Ammon's horn (tissue), 1 donor: Measurements from ENCODE around the gene CARD9.
A peak's percentile ranks its signal among the peaks of the same experiment; 100 is the strongest.

Experiments used
- DNase-seq: peaks from one replicate; pipeline ENCODE4 v3.0.0-alpha.2; 2016; ENCODE audit warnings: low spot score

CARD9 gene

GRCh38 chr9:136401173-136401922, 27.9 kb upstream of the CARD9 start:
- no peak for DNase-seq

DNA sequence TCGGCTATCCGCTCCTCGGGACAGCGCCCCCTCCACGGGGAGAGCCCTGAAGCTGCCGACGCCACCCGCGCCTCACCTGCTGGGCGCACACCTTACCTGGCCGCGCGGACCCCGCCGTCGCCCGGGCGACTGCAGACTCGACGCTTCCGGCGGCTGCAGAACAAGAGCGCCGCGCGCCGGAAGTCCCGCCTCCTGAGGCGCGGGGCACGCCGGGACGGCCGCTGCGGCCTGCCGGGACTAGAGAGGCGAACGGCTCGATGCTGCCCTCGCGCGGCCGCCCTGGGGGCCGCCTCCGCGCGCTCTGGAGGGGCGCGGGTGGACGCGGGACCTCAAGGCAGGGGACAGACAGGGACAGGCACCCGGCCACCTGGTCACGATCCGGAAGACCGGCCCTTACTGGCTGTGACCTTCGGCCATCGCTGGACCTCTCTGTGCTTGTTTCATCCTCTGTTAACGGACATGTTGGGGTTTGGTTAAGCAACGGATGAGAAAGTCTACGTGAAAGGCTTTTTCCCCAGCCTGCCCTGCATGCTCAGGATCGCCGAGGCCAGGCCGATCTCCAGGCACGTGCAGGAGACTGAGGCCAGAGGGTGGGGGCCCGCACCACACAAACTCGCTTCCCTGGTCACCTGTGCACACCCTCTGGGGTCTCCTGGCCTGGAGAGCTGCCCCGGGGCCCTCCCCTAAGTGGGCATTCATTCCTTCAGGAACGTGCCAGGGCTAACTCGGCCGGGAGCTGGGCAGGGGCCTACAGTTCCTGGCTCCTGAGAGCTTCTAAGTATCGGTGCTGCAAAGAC, 26.8 kb upstream of the CARD9 start, which contains the start of gene SNAPC4:
TSS of gene SNAPC4 (minus strand) at position 133 of the 797 bp plus-strand sequence. CDS start 1,742 bp downstream, outside the sequence.
- DNase-seq = peak; percentile 83

DNA sequence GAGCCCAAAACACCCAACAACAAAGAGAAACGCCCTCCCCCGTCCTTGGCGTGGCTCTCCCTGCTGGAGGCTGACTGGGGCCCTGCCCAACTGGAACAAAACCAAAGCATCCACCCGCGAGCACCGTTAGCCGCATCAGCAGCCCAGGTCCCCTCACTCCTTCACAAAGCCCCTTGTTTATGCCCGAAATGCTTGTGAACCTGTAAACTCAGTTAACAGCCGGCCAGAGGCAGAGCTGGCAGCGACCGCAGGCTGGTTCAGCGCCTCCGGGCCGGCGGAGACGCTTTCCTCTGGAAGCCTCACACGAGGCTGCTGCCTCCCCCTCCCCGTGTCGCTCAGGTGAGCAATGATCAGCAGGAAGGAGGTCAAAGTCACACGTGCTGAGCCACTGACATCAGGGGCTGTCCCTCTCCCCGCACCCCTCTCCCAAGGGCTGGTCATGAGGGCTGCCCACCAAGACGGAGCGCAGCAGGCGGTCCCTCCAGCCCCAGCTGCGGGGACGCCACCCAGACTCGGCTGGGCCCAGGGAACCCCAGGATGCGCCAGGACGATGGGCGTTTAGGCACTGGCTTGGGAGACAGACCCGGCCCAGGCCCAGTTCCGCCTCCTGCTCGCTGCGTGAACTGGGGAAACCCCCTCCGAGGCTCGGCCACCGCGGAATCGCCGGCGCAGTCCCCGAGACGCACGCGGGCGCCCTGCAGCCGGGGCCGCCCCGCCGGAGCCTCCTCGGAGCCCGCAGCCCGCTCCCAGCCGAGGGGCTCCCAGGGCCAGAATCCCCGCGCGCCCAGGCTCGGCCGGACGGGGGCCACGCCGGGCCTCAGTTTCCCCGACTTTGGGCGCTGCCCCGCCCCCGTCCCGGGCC, 25.9 kb upstream of the CARD9 start:
- DNase-seq = no peak

DNA sequence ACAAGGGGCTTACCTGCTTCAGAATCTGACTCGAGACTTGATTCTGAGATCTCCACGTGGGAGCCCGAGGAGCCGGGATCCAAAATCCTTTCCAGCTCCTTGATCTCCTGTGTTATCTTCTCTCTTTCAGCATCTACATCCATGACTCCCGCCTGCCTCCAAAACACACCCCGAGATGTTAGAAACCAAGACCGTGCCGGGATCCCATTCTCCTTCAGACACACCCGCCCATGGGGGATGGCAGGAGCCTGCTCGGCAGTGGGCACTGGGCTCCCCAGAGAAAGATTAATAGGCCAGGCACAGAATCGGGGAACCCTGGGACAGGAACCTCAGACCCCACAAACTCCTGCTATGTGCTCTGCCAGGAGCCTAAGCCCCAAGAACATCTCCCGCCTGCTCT, 24.8 kb upstream of the CARD9 start:
- DNase-seq = no peak

GRCh38 chr9:136397643-136398042, 24.2 kb upstream of the CARD9 start:
- no peak for DNase-seq

- DNase-seq = no peak
Measured at GRCh38 chr9:136396219-136396515, 22.7 kb upstream of the CARD9 start.

GRCh38 chr9:136395345-136396218, 22.1 kb upstream of the CARD9 start:
- DNase-seq = no peak

DNA sequence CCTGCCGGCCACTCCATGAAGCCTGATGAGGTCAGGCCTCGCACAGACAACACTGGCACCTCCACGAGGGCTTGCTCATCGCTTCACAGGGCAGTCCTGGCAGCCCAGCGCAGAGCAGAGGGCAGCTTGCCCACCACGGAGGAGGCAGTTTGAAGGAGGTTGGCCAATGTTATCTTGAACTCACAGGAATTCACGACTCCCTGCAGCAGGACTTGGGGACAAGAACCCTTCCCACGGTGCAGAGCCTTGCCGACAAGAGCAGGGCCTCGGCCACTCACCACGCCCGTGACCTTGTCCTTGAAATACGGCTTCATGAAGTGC, 21.5 kb upstream of the CARD9 start:
- DNase-seq = no peak

DNA sequence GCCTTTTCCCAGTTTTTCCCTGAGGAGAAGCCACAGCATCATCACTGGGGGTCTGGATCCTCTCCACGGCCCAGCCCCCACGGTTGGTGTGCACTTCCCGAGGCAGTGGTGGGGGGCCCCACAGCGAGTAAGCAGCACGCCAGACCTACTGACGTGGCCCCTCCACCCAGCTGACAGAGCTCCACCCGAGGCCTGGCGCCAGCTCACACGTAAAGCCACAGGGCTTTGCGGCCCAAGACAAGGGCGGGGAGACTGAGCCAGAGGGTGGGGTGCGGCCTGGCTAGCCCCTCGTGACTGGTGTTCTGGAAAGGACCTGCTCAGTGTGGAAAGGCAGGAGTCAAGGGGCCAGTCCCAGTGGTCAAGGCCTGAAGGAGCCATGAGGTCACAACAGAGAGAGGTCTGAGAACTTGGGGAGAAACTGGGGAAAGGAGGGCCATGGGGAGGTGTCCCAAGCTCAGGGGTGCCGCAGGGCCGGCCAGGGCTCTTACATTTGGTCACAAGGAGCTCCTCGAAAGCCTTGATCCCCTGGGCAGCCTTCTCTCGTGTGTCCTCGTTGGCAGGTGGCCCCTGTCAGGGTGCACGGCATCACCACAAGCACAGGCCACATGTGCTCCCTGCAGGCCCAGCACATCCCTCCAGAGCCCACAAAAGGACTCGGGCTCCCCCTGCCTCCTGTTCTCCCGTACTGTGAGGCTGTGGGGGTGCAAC, 21.0 kb upstream of the CARD9 start:
- DNase-seq = no peak

- no peak for DNase-seq
Measured at GRCh38 chr9:136393531-136393930, 20.1 kb upstream of the CARD9 start.

DNA sequence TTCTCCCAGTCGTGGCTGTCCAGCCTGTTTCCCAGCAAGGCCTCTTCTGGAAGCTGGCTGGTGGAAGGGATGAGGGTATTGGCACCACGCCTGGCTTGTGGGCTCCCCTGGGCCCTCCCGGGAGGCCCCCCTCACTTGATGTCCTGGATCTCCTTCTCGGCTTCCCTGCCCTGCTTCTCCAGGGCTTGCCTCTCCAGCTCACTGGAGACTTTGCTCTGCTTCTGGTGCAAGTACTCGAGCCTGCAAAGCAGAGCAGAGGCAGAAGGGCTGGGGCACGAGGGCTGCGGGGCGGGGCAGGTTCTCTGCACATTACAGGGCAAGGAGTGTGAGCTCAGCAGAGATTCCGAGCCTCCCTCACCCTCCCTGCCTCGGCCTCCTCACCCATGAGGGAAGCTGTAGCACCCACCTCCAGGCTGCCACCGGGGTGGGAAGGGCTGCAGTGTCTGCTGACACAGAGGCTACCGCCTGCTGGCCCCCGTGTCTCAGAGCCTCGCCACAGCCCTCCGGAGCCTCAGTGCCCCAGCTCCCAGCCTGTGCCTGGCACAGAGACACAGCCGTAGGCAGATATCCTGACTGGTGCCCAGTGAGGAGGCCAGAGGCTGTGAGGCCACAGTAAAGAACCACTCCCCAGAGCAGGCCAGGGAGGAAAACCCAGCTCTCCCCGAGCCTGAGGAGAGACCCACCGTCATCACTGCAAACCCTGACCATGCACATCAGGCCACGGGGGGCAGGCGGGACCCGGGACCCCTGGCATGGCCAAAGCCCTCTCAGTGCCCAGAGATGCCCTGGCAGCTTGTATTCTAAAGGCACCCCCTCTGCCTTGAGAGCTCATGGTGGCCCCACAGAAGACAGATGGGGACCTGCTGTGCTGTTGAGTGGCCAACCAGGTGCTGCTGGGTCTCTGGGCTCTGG, 19.3 kb upstream of the CARD9 start:
- no peak for DNase-seq

DNA sequence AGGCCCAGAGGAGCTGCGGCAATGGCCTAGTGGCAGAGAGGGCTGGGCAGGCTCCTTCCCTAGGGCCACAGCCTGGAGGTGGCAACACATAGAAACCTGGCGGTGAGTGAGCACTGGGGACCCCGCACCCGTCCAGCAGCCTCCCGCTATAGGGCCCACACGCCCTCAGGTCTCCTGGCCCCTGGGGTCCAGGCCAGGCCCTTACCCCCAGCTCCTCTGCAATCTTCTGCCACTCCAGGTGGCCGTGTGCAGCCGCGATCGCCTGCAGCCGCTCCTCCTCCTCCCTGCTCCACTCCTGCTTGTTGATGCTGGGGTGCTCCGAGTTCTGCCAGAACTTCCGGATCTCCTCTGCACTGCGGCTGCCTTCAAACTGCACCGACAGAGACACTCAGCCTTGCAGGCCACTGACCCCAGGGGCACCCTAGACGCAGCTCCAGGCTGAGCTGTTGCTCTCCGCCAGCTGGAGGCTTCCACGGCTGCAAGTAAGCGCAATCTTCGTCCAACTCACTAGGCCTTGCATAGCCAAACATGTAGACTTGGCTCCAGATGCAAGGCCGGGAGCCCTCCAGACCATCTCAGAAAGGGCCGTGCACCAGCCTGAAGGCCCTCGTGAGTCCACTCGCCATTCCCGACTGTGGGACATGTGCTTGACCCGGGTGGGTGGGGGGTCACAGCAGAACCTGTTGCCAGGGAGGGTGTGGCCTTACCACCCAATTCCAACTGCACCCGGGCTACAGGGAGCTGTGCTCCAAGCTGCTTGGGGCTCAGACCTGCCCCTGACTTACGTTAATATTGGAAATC, 18.5 kb upstream of the CARD9 start:
- DNase-seq = no peak

- DNase-seq = no peak
Measured at GRCh38 chr9:136389396-136389795, 15.9 kb upstream of the CARD9 start.

DNA sequence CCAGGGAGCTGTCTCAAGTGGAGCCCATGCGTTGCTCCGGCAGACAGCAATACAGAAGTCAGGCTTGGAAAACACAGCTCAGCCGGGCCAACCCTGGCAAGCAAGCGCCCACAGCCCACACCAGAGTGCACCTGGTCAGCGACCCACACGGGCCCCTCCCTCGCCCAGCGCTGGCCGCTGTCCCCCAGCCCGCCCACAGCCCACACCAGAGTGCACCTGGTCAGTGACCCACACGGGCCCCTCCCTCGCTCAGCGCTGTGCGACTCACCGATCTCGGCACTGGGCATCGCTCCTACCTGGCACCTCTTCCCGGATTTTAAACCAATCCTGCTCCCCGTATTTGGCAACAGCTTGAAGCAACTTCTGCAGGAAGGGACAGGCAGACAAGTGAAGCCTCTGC, 13.7 kb upstream of the CARD9 start:
- no peak for DNase-seq

DNA sequence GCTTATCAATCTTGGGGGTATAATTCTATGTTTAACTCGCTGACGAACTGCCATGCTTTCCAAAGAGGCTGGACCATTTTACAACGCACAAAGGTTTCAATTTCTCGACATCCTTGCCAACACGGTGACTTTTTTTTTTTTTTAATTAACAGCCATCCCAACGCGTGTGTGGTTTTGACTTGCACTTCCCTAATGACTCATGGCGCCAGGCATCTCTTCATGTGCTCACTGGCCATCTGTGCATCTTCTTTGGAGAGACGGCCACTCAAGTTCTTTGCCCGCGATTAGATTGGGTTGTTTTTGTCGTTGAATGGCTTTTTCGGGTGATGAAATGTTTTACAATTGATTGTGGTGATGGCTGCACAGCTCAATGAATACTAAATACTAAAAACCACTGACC, 12.5 kb upstream of the CARD9 start:
- DNase-seq = no peak

DNA sequence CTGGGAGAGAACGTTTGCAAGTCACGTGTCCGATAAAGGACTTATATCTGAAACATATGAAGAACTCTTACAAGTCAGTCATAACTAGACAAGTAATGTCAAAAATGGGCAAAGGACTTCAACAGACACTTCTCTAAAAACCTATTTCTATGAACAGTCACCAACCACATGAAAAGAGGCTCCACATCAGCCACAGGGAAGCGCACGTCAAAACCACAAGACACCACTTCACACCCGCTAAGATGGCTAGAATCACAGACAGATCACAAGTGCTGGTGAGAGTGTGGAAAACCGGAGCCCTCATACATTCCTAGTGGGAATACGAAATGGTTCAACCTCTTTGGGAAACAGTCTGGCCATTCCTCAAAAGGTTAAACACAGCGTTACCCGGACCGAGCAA, 11.5 kb upstream of the CARD9 start:
- DNase-seq = no peak

DNA sequence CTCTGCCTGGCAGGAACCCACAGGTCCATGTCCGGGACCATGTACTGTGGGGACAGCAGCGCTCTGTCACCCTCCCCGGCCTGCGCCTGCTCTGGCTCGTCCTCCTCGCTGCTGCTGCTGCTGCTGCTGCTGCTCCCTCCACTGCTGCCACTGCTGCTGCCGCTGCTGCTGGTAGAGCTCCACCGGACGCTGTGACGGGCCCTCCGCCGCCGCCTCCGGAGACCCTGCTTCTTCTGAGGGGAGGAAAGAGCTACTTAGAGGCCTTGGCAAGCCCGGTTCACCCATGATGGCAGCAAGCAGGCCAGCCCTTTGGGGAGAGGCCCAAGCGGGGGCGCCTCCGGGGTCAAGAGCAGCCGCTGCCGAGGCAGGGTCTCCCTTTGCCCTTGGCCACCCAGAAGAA, 10.0 kb upstream of the CARD9 start:
- DNase-seq = no peak

DNA sequence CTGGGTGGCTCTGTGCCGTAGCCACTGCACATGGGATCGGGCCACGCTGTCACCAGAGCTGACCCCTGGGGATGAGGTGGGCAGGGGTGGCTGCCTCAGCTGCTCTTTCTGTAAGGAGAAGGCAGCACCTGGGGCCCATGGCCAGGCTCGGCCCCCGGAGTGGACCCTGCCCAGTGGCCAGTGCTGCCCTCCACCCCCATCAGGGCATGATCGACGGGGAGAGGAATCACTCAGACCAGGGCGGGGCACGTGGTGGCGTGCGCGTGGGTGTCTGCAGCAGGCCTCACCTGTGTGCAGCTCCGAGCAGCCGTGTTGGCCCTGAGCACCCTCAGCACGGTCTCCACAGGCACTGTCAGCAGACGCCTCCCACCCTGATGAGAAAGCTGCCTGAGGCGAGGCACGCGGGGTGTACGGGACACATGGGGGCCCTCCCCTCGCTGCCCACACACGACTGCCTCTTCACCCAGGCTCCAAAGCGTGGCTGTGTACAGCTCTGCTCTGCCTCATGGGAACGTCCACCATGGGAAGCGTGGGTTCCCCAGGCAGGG, 8.6 kb upstream of the CARD9 start:
- DNase-seq = no peak

GRCh38 chr9:136381311-136381710, 7.8 kb upstream of the CARD9 start:
- DNase-seq = peak; percentile 40
